NCI-H1417 (cell line): Measurements from ENCODE around the gene AGPAT2.

Experiments
- DNase-seq, 3 experiments: peaks; one replicate each; lab custom pipeline; 2025; lab: John Stamatoyannopoulos, UW

AGPAT2 gene

GRCh38 chr9:136661641-136662325 lies 25.5 kb downstream of the AGPAT2 start:
- DNase-seq, result no peak

- DNase-seq, result no peak
Observed at GRCh38 chr9:136660971-136661550, 26.2 kb downstream of the AGPAT2 start.

GRCh38 chr9:136659861-136660784 lies 27.1 kb downstream of the AGPAT2 start:
- no peak for DNase-seq

- no peak for DNase-seq
Observed at GRCh38 chr9:136658849-136659535, 28.3 kb downstream of the AGPAT2 start.

GRCh38 chr9:136657974-136658848 lies 29.0 kb downstream of the AGPAT2 start:
- peak in 2 of 3 experiments; percentile 40 to 48 for DNase-seq

GRCh38 chr9:136656795-136657611 lies 30.3 kb downstream of the AGPAT2 start:
- peak in 1 of 3 experiments; percentile 25 for DNase-seq

GRCh38 chr9:136656183-136656738 lies 31.0 kb downstream of the AGPAT2 start:
- DNase-seq, result no peak

GRCh38 chr9:136655536-136656182 lies 31.6 kb downstream of the AGPAT2 start:
- DNase-seq, result no peak

- no peak for DNase-seq
Observed at GRCh38 chr9:136654820-136655535, 32.3 kb downstream of the AGPAT2 start.

GRCh38 chr9:136653323-136654079 lies 33.8 kb downstream of the AGPAT2 start:
- no peak for DNase-seq

GRCh38 chr9:136651860-136652259 lies 35.4 kb downstream of the AGPAT2 start:
- no peak for DNase-seq

- DNase-seq, result no peak
Observed at GRCh38 chr9:136650648-136651047, 36.6 kb downstream of the AGPAT2 start.

- DNase-seq, result no peak
Observed at GRCh38 chr9:136650021-136650420, 37.2 kb downstream of the AGPAT2 start.

GRCh38 chr9:136648751-136649150 lies 38.5 kb downstream of the AGPAT2 start:
- DNase-seq, result peak in 1 of 3 experiments; percentile 29

- DNase-seq, result no peak
Observed at GRCh38 chr9:136646827-136647711, 40.2 kb downstream of the AGPAT2 start.

- DNase-seq, result no peak
Observed at GRCh38 chr9:136645903-136646754, 41.1 kb downstream of the AGPAT2 start.
